HCT116 (cell line): ENCODE data around the gene RRH. TPM values are rescaled to one million over a fixed set of nuclear protein-coding genes. Genes with fewer than 3 reads are reported as not detected.

Source experiments
- ATAC-seq: fragments of 200-7000 bp; cut with Tn5 transposase; 2 replicates; pipeline ENCODE4 v1.9.1; 2020; ENCODE audit warnings: mild to moderate bottlenecking, moderate library complexity
- BruUV-seq: library from RNA; stranded (reverse); fragments of 400-500 nt; replicated peaks from 2 replicates; lab custom pipeline; 2021; lab: Mats Ljungman, UMichigan
- CTCF ChIA-PET: fragments of 300-600 bp; sonication (Branson Sonifier 250); formaldehyde crosslinking; loops from one replicate; lab custom pipeline; 2021; ENCODE audit warnings: antibody characterized with exemption; lab: Charles Lee
- POLR2A ChIA-PET: fragments of 300-600, 350-600 bp; sonication (Branson Sonifier 250); formaldehyde crosslinking; loops from one replicate; lab custom pipeline; 2021; ENCODE audit warnings: antibody characterized with exemption; lab: Charles Lee
- RAD21 ChIA-PET, 2 experiments: fragments of 300-600 bp; sonication (Branson Sonifier 250); formaldehyde crosslinking; loops; one replicate each; lab custom pipeline; 2023; ENCODE audit warnings: low total read pairs in 2 of 2; ENCODE audit not compliant: uncharacterized antibody in 2 of 2, unreplicated experiment in 2 of 2, low non-redundant PET in 1 of 2; lab: Charles Lee
- DNase-seq: peaks from one replicate; pipeline ENCODE4 v3.0.0-alpha.2; 2010; ENCODE audit warnings: low read depth, low spot score
- H2AFZ ChIP-seq: fragments of 200-600 bp; shearing (Covaris generic), sonication (generic); 2 replicates; pipeline ENCODE4 v1.6.1; 2017; ENCODE audit warnings: low read depth, mixed run types, mixed read lengths, antibody characterized with exemption, low read length; ENCODE audit not compliant: poor library complexity, severe bottlenecking
- H3K27ac ChIP-seq: 2 replicates; pipeline ENCODE4 v1.5.1; 2012; ENCODE audit warnings: low read depth, low read length
- H3K27me3 ChIP-seq: fragments of 200-600 bp; sonication (generic); 2 replicates; pipeline ENCODE4 v1.6.1; 2016; ENCODE audit warnings: mixed run types, low read length, mixed read lengths; ENCODE audit not compliant: insufficient read depth
- H3K36me3 ChIP-seq, 2 experiments: fragments of 200-500 bp in 1 of 2; fragments of 200-600 bp in 1 of 2; sonication (Bioruptor generic) in 1 of 2; sonication (generic) in 1 of 2; 2 replicates each; pipeline versions ENCODE4 v1.5.1 to v1.6.1; 2014 to 2016; ENCODE audit warnings: low read length in 2 of 2, inconsistent platforms in 1 of 2, mixed read lengths in 1 of 2, mixed run types in 1 of 2; ENCODE audit not compliant: insufficient read depth in 2 of 2, control insufficient read depth in 1 of 2
- H3K4me1 ChIP-seq, 2 experiments: fragments of 200-600 bp in 1 of 2; sonication (generic) in 1 of 2; 2 replicates each; pipeline versions ENCODE4 v1.5.1 to v1.6.1; 2012 to 2017; ENCODE audit warnings: low read length in 2 of 2, inconsistent platforms in 1 of 2, mild to moderate bottlenecking in 1 of 2, mixed read lengths in 1 of 2, mixed run types in 1 of 2, moderate library complexity in 1 of 2; ENCODE audit not compliant: insufficient read depth in 2 of 2, control insufficient read depth in 1 of 2
- H3K4me2 ChIP-seq: fragments of 200-600 bp; sonication (generic); 2 replicates; pipeline ENCODE4 v1.6.1; 2017; ENCODE audit warnings: mixed run types, low read length, mixed read lengths
- H3K4me3 ChIP-seq, 2 experiments: fragments of 200-600 bp in 1 of 2; sonication (generic) in 1 of 2; replicated peaks in 1 of 2; 2 replicates each; pipeline ENCODE4 v1.5.1; 2011 to 2016; ENCODE audit warnings: low read length in 2 of 2, control low read depth in 1 of 2, low read depth in 1 of 2, mild to moderate bottlenecking in 1 of 2, mixed read lengths in 1 of 2, mixed run types in 1 of 2
- H3K79me2 ChIP-seq: fragments of 200-600 bp; sonication (generic); 2 replicates; pipeline ENCODE4 v1.6.1; 2017; ENCODE audit warnings: mild to moderate bottlenecking, mixed run types, low read length, moderate library complexity, mixed read lengths; ENCODE audit not compliant: insufficient read depth
- H3K9ac ChIP-seq: fragments of 200-600 bp; sonication (generic); 2 replicates; pipeline ENCODE4 v1.6.1; 2016; ENCODE audit warnings: low read length, mixed read lengths
- H3K9me2 ChIP-seq: fragments of 200-600 bp; sonication (generic), shearing (Covaris generic); 2 replicates; pipeline ENCODE4 v1.6.1; 2017; ENCODE audit warnings: mixed run types, mild to moderate bottlenecking, moderate library complexity; ENCODE audit not compliant: insufficient read depth
- H3K9me3 ChIP-seq, 2 experiments: fragments of 200-500 bp in 1 of 2; fragments of 200-600 bp in 1 of 2; sonication (Bioruptor generic) in 1 of 2; sonication (generic) in 1 of 2; 2 replicates each; pipeline ENCODE4 v1.6.1; 2014 to 2017; ENCODE audit warnings: low read length in 2 of 2, mixed read lengths in 2 of 2, inconsistent platforms in 1 of 2, low read depth in 1 of 2, mild to moderate bottlenecking in 1 of 2, mixed run types in 1 of 2, moderate library complexity in 1 of 2; ENCODE audit not compliant: control insufficient read depth in 1 of 2, insufficient read depth in 1 of 2
- H4K20me1 ChIP-seq: fragments of 200-600 bp; sonication (generic), shearing (Covaris generic); 2 replicates; pipeline ENCODE4 v1.6.1; 2017; ENCODE audit warnings: mixed run types, mild to moderate bottlenecking, moderate library complexity; ENCODE audit not compliant: insufficient read depth
- CEBPB ChIP-seq: IDR thresholded peaks from 2 replicates; pipeline ENCODE4 v1.6.1; 2012; ENCODE audit warnings: low read depth
- EGR1 ChIP-seq: IDR thresholded peaks from 2 replicates; pipeline ENCODE4 v1.6.1; 2012; ENCODE audit warnings: low read depth
- ELF1 ChIP-seq: IDR thresholded peaks from 2 replicates; pipeline ENCODE4 v1.6.1; 2012; ENCODE audit warnings: low read depth, borderline replicate concordance
- FOSL1 ChIP-seq: IDR thresholded peaks from 2 replicates; pipeline ENCODE4 v1.6.1; 2012; ENCODE audit warnings: low read depth
- JUND ChIP-seq: IDR thresholded peaks from 2 replicates; pipeline ENCODE4 v1.6.1; 2012
- MAX ChIP-seq: IDR thresholded peaks from 2 replicates; pipeline ENCODE4 v1.6.1; 2012
- POLR2AphosphoS5 ChIP-seq: IDR thresholded peaks from 2 replicates; pipeline ENCODE4 v1.6.1; 2011; ENCODE audit warnings: mild to moderate bottlenecking, low read depth, low read length, moderate library complexity
- REST ChIP-seq: IDR thresholded peaks from 2 replicates; pipeline ENCODE4 v1.6.1; 2012; ENCODE audit warnings: low read depth
- SP1 ChIP-seq: IDR thresholded peaks from 2 replicates; pipeline ENCODE4 v1.6.1; 2012; ENCODE audit warnings: low read depth
- SRF ChIP-seq: IDR thresholded peaks from 2 replicates; pipeline ENCODE4 v1.6.1; 2012; ENCODE audit warnings: low read depth
- TCF7L2 ChIP-seq: IDR thresholded peaks from 2 replicates; pipeline ENCODE4 v1.7.0; 2011; ENCODE audit warnings: borderline replicate concordance, inconsistent platforms; ENCODE audit not compliant: insufficient read depth, insufficient read length; ENCODE audit errors: extremely low read depth
- YY1 ChIP-seq: IDR thresholded peaks from 2 replicates; pipeline ENCODE4 v1.6.1; 2011; ENCODE audit warnings: low read length, low read depth, moderate library complexity, mild to moderate bottlenecking; ENCODE audit not compliant: insufficient replicate concordance; ENCODE audit errors: extremely low read depth
- ZBTB33 ChIP-seq: IDR thresholded peaks from 2 replicates; pipeline ENCODE4 v1.6.1; 2011; ENCODE audit warnings: mild to moderate bottlenecking, low read length, moderate library complexity; ENCODE audit not compliant: insufficient replicate concordance; ENCODE audit errors: extremely low read depth
- ZFX ChIP-seq: fragments of 450-650 bp; IDR thresholded peaks from 2 replicates; pipeline ENCODE4 v1.6.1; 2017
- ZNF274 ChIP-seq: fragments of 200-500 bp; sonication (Bioruptor generic); IDR thresholded peaks from 2 replicates; pipeline ENCODE4 v1.6.1; 2014; ENCODE audit warnings: mild to moderate bottlenecking, low read depth, low read length, inconsistent platforms
- intact Hi-C: fragments of 100-400 bp; cut with micrococcal nuclease; formaldehyde crosslinking; loops from 2 replicates; pipeline ENCODE4 v1.10.0; 2022
- total RNA-seq: library from RNA; stranded (reverse); gene quantifications from one replicate; pipeline ENCODE4 v1.2.1, GENCODE V29; 2021; ENCODE audit not compliant: unreplicated experiment

Gene RRH
- total RNA-seq, 1 experiment from 2014 or later, result 0.42 TPM

- ChIA-PET RAD21 (no interaction called here), POLR2A (no interaction called here), CTCF (no interaction called here)
- no peaks in the 10 kb centered on the region for H3K9me3 ChIP-seq
- no peak for DNase-seq
- no peak overlapping the region for H2AFZ ChIP-seq
- no peak overlapping the region for H3K4me2 ChIP-seq
- H3K4me3 ChIP-seq, result no peak overlapping the region
- no peak for ATAC-seq
- H3K79me2 ChIP-seq, result no peaks in the 10 kb centered on the region
- no peaks in the 10 kb centered on the region for H3K36me3 ChIP-seq
- intact Hi-C loops, result no loop called here
- H3K27ac ChIP-seq, result no peak overlapping the region
- TF ChIP-seq JUND, result no peak
- TF ChIP-seq ZNF274, result no peak
- no peak for TF ChIP-seq EGR1
- no peak for TF ChIP-seq SP1
- TF ChIP-seq, all 23 proteins: peak for 0
- Histone ChIP-seq H3K4me1 (peaks cover 1 to 3% of the 10 kb centered on the region in 2 experiments; a peak in 3 of 4 replicates), H4K20me1 (no peaks in the 10 kb centered on the region), H3K9me2 (no peaks in the 10 kb centered on the region), H3K27me3 (no peaks in the 10 kb centered on the region), H3K9ac (no peak overlapping the region)
- no TSS peak for BruUV-seq
These were observed 18.1 kb upstream of the RRH start for GRCh38 chr4:109809655-109810054.

GRCh38 chr4:109810552-109811387 lies 17.0 kb upstream of the RRH start:
- H4K20me1 ChIP-seq, result no peaks in the 10 kb centered on the region
- H2AFZ ChIP-seq, result no peak overlapping the region
- no peak for DNase-seq
- H3K9me2 ChIP-seq, result no peaks in the 10 kb centered on the region
- peaks cover 3% of the 10 kb centered on the region for H3K79me2 ChIP-seq
- POLR2A ChIA-PET, result no interaction called here
- no peak overlapping the region for H3K27ac ChIP-seq
- no peak overlapping the region for H3K9ac ChIP-seq
- CTCF ChIA-PET, result no interaction called here
- RAD21 ChIA-PET, result no interaction called here
- H3K36me3 ChIP-seq, result no peaks in the 10 kb centered on the region
- H3K4me1 ChIP-seq, result peaks cover 4 to 7% of the 10 kb centered on the region in 2 experiments; a peak in 3 of 4 replicates
- no peak overlapping the region for H3K4me2 ChIP-seq
- no peak overlapping the region for H3K4me3 ChIP-seq
- no peaks in the 10 kb centered on the region for H3K27me3 ChIP-seq
- intact Hi-C loops, result no loop called here
- ATAC-seq, result no peak
- no peaks in the 10 kb centered on the region for H3K9me3 ChIP-seq
- BruUV-seq, result no TSS peak
- no peak for TF ChIP-seq CEBPB
- no peak for TF ChIP-seq REST
- TF ChIP-seq ZFX, result no peak
- no peak for TF ChIP-seq FOSL1
- TF ChIP-seq ZBTB33, result no peak
- no peak for TF ChIP-seq ELF1
- TF ChIP-seq YY1, result no peak
- no peak for TF ChIP-seq SRF
- TF ChIP-seq POLR2AphosphoS5, result no peak
- TF ChIP-seq TCF7L2, result no peak
- no peak for TF ChIP-seq MAX
- TF ChIP-seq ZNF274, result no peak
